NCI-H446 (cell line): ENCODE measurements around the gene SKI.

ENCODE experiments used
- DNase-seq, 2 experiments: peaks; one replicate each; lab custom pipeline; 2025; lab: John Stamatoyannopoulos, UW

The SKI gene

GRCh38 chr1:2274929-2275475, 46.9 kb downstream of the SKI start:
- no peak for DNase-seq

- DNase-seq = no peak
Observed at GRCh38 chr1:2275796-2276536, 47.8 kb downstream of the SKI start.

GRCh38 chr1:2276803-2277580, 48.9 kb downstream of the SKI start:
- DNase-seq = no peak

DNA sequence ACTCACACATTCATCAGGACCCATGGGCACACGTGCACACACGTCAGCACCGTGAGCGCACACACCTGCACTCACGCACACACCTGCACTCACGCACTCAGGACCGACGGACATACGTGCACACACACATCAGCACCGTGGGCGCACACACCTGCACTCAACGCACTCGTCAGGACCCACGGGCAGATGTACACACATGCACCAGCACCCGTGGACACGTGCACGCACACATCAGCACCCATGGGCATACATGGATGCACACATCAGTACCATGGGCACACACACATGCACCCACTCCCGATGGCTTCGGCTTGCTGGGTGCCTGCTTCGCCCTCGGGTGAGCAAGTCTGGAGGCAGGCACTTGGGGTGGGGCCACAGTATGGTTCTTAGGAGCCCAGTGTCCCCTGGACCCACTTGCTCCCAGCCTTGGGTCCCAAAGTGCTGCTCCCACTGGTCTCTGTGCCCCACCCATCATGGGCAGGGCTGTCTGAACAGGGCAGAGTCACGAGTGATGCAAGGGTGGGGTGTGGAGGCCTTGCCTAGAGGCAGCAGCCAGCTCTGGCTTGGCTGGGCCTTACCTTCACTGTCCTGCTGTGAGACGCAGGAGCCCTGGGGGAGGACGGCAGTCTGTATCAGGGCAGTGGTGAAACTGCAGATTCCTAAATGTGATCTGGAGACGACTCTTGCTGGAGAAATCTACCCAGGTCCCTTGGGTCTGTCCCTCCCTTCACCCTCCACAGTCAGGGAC, 49.8 kb downstream of the SKI start:
- DNase-seq = no peak

- DNase-seq = no peak
Observed at GRCh38 chr1:2278591-2279209, 50.6 kb downstream of the SKI start.

DNA sequence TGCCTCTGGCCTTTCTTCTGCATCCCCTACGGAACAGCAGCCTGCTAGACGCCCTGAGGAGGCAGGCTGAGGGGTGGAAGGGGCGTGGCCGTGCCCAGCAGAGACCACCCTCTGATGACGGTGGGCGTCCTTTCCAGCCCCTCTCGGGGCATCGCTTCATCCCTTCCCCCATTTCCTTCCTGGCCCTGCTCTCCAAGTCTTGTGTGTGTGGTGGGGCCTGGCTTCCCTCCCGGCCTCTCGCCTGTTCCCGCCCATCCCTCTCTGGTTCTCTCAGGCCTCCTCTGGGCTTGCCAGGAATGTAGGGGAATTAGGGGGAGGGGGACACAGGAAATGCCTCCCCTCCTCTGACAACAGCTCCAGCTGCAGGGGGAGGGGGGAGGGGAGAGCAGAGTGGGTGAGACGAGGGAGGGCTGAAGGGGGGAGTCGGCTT, 51.1 kb downstream of the SKI start:
- no peak for DNase-seq

GRCh38 chr1:2279817-2280216, 51.7 kb downstream of the SKI start:
- DNase-seq = no peak

DNA sequence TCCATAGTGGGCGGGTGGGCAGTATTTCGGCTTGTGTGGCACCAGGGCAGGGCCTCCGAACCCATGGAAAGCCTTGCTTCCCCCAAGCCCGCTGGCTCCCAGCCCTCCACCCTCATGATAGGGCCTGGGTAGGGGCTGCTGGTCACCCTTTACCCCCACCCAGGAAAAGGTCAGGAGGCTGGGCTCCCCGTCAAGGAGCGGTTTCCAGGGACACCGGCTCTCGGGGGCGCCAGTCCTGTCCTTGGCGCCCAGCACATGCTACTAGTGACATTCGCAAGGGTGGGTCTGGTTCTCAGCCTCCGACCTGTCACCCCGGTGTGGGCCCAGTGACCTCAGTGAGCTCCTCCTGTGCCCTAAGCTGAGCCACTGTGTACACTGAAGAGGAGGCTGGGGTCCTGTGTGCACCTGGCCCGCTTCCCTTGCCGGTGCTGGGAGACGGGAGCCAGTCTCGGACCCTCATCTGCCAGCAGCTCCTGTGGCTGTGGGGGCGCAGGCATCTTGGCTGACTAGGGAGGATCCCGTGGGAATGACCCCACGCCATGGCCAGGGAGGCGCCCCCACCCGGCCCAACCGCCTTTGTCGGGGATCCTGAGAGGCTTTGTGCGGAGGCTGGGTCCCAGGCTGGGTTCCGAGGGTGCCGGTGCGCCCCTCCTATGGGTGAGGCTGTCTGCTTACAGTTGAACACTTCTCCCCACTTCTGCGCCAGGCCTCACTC, 54.6 kb downstream of the SKI start:
- DNase-seq = no peak

- DNase-seq = no peak
Observed at GRCh38 chr1:2283371-2283990, 55.4 kb downstream of the SKI start.

DNA sequence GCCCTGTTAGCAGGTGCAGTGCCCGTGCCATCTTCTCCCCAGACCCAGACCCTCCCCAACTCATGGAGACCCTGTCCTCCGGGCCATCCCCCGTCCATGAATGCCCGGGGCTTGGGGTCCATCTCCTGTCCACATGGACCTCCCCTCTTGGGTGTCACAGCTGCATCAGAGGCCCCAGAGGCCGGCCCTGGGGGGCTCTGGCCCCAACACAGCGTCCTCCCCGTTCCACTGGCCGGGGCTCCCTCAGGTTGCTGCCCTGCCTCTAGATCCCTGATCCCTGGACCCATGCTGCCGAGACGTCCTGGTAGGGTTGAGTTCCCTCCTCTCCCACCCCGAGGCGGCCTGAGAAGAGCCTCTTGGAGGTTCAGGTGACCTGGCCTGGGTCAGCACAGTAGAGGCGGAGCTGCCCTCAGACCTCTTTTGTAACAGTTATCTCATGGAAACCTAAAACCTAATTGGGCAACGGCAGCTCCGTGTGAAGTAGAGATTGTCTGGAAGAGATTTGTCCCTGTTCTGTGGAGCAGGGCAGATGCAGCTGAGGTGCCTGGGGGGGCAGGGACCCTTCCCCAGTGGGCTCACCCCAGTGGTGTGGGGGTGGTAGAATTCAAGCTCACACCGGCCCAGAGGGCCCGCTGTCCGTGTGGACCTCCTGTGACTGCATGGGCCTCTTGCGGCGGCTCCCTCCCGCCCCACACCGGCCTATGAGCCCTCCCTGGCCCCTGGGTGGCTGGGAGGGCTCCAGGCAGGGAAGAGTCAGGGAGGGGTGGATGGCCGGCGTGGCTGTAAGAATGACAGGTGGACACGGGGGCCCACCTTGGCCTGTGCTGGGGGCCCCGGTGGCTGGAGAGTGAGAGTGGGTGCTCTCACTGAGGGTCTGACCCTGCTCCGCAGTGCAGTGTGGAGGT, 56.1 kb downstream of the SKI start:
- DNase-seq = no peak

DNA sequence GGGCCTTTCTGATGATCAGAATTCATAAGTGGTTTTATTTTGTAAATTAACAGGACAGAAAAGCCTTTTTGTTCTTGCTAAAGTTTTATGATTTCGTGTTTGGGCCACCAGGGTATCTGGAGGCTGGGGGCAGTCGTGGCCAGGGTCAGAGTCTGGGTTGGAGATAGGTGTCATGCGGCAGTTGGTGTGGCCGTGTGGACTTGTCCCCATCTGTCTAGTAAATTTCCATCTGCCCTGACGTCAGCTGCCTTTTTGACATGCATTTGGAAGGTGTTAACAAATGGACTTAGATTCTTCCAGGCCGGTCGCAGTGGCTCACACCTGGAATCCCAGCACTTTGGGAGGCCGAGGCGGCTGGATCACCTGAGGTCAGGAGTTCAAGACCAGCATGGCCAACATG, 56.8 kb downstream of the SKI start:
- DNase-seq = no peak

DNA sequence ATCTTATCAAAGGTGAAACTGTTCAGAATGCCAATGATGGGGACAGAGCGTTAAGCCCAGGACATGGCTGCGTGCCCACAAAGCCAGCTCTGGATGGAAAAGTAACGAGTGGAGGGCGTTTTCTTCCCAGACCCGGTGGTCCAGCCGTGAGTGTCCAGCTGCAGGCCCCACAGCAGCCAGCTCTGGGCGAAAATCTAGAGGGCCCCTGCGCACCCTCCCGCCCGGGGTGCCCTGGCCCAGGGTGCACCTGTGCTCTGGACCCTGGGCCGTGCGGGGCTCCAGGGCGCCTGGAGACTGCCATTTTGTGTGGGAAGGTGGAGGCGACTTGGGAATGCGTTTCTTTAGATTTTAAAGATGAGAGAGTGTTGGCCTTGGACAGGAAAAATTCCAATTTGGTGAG, 58.8 kb downstream of the SKI start:
- no peak for DNase-seq

GRCh38 chr1:2287649-2288048, 59.5 kb downstream of the SKI start:
- DNase-seq = no peak

- no peak for DNase-seq
Observed at GRCh38 chr1:2288311-2288710, 60.2 kb downstream of the SKI start.

- no peak for DNase-seq
Observed at GRCh38 chr1:2288816-2289536, 60.9 kb downstream of the SKI start.

DNA sequence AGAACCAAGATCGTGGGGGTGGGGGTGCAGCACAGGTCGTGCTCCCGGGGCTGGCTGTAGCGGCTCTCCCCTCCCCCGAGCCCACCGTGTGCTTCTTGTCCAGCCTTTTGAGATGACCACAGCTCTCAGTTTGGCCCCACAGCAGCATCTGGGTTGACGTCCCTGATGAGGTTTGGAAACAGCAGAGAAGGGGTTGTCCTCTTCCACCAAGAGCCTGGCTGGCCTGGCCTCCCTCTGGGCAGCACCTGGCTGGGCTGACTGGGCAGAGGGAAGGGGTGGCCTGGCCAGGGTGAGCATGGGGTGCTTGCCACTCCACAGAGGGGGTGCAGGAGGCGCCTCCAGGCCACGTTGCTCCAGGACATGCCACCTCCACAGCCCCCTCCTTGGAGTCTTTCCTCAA, 61.5 kb downstream of the SKI start:
- no peak for DNase-seq

DNA sequence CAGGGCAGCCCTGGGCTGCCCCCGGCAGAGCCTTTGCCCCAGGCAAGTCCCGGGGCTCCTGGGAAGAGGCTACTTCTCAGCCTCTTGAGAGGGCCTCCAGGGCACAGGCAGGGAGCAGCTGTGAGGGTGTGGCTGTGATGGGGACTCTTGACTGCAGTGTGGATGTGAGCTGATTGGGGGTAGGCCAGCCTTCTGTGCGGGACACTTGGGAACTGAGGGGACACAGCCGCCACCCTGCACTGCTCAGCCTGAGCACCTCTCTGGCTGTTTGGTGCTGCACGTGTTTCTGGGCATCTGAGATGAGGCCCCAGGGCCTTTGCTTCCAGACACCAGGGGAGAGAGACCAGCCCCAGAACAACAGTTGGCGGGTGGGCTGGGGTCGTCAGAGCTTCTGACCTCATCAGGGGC, 62.1 kb downstream of the SKI start:
- DNase-seq = no peak

DNA sequence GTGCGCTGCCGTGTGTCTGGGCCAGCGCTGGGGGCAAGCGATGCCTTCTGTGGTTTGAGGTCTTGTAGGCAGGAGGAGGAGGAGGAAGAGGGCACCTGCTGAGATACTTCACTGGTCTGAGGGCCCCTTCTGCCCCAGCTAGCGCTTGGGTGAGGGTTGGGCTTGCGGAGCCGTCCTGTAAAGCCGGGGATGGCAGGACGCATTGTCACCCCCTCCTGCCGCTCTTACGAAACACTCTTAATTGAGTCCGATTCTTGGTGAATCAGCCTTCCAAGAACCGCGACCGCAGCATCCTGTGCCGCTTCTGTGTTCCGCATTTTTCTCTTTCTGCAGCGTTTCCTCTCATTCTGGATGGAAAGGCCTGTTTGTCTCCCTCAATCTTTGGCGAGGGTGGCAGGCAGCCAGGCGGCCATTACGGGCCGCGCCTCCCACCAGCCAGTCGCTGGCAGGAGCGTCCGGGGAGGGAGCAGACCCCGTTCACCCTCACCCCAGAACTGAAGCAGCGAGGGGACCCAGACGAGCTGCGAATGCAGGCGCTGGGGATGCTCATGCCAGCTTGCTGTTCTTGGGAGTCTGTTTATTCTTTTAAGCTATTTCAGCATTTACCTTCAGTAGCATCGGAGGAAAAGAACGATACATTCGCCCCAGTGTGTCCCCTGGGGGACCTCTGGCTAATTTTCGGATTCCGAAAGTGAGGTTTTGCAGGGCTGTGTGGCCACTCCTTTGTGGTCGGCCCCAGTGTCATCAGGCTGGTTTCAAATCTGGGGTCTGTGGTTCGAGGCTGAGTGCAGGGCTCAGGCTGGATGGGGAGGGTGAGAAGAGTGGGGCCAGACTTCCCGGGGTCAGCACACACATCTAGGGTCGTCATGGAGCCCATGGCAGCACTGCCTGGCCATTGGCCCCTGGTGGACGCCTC, 62.7 kb downstream of the SKI start:
- DNase-seq = no peak
